Natural killer cell treated with Interleukin-12 subunit alpha and Interleukin-12 subunit beta and Interleukin-15 and Interleukin-18, amount 100 ng/mL, for 72 hours (primary cell): ENCODE data around the gene NUDT19. TPM values are rescaled to one million over a fixed set of nuclear protein-coding genes. Genes with fewer than 3 reads are reported as not detected.
A peak's percentile ranks its signal among the peaks of the same experiment; 100 is the strongest.

ENCODE experiments used
- ATAC-seq, 2 donors: fragments of 150-1000 bp; cut with Tn5 transposase in 1 of 2; sonication (Bioruptor Pico), chemical (Tn5 transposase) in 1 of 2; 2 replicates each; pipeline ENCODE4 v1.10.0; 2021
- DNase-seq: peaks from one replicate; pipeline ENCODE4 v3.0.0; 2022; ENCODE audit warnings: low spot score
- H3K27ac Mint-ChIP-seq, 2 donors: 1 replicate in 1 of 2; 2 replicates in 1 of 2; pipeline ENCODE4 v1.8.0; 2022; ENCODE audit warnings: mixed read lengths in 2 of 2, mild to moderate bottlenecking in 1 of 2, moderate library complexity in 1 of 2
- H3K27me3 Mint-ChIP-seq, 2 donors: 1 replicate in 1 of 2; 2 replicates in 1 of 2; pipeline ENCODE4 v1.8.0; 2022; ENCODE audit warnings: mixed read lengths in 2 of 2
- H3K36me3 Mint-ChIP-seq: one replicate; pipeline ENCODE4 v1.8.0; 2022; ENCODE audit warnings: mixed read lengths
- H3K4me1 Mint-ChIP-seq, 2 donors: 1 replicate in 1 of 2; 2 replicates in 1 of 2; pipeline ENCODE4 v1.8.0; 2022; ENCODE audit warnings: low read depth in 2 of 2, mixed read lengths in 2 of 2, mild to moderate bottlenecking in 1 of 2
- H3K4me3 Mint-ChIP-seq: one replicate; pipeline ENCODE4 v1.8.0; 2022; ENCODE audit warnings: mixed read lengths
- H3K9me3 Mint-ChIP-seq: 2 replicates; pipeline ENCODE4 v1.8.0; 2022; ENCODE audit warnings: mixed read lengths
- total RNA-seq, 2 donors: library from RNA; stranded (reverse); gene quantifications; one replicate each; pipeline ENCODE4 v1.2.3, GENCODE V29; 2022

NUDT19 gene
- total RNA-seq, 2 donors from 2014 or later = 19.6 to 21.7 TPM

DNA sequence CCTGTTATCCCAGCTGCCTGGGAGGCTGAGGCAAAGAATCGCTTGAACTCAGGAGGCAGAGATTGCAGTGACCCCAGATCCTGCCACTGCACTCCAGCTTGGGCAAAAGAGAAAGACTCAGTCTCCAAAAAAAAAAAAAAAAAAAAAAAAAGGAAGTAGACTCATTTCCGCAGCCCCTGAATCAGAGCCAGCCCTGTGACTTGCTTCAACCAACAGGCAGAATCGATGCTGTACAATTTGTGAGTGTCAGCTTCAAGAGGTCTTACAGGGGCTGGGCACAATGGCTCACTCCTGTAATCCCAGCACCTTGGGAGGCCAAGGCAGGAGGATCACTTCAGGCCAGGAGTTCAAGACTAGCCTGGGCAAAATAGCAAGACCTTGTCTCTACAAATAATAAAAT lies 29.4 kb upstream of the NUDT19 start:
- Mint-ChIP-seq H3K36me3 (no peaks in the 10 kb centered on the region), H3K27ac (no peak overlapping the region), H3K9me3 (no peaks in the 10 kb centered on the region), H3K27me3 (no peaks in the 10 kb centered on the region), H3K4me3 (no peak overlapping the region), H3K4me1 (peaks cover 3 to 4% of the 10 kb centered on the region in 2 donors)
- DNase-seq (no peak), ATAC-seq (peak in 1 of 2 donors; percentile 52)

DNA sequence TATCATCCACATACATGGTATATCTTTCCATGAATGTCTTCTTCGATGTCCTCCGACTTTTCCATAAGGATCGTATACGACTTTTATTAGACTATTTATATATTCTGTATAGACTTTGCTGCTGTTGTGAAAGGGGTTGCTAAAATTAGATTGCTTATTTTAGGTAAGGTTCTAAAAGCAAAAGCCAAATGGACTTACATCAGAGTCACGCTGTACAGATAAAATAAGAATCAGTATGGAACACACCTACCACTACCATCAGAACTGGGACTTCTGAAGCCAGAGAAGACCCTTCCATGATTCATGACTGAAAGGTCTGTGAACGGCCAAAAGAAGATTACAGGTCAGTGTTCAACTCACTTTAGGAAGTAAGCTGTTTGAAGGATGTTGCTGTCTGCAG lies 25.5 kb upstream of the NUDT19 start:
- H3K27ac Mint-ChIP-seq = no peak overlapping the region
- no peak overlapping the region for H3K4me3 Mint-ChIP-seq
- no peak for ATAC-seq
- H3K36me3 Mint-ChIP-seq = no peaks in the 10 kb centered on the region
- H3K9me3 Mint-ChIP-seq = no peaks in the 10 kb centered on the region
- no peaks in the 10 kb centered on the region for H3K27me3 Mint-ChIP-seq
- no peak for DNase-seq
- H3K4me1 Mint-ChIP-seq = peaks cover 17 to 20% of the 10 kb centered on the region in 2 donors

DNA sequence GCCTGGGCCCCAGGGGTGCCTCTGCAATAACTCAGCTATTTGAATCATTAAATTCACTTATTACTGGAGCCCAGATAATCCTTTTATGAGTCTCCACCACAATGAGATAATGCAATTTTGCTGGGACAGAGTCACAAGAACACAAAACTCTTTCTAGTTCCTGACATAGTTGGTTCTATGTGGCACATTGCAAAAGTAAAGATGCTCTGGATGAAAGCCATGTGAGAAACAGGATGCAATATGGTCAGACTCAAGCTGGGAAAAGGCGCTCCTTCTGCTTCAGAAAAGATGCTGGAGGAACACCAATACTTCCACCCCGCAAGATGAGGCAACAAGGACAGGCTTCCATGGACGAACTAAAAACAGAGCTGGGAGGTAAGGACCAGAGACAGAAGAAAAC lies 22.3 kb upstream of the NUDT19 start:
- no peak for ATAC-seq
- no peak overlapping the region for H3K27ac Mint-ChIP-seq

DNA sequence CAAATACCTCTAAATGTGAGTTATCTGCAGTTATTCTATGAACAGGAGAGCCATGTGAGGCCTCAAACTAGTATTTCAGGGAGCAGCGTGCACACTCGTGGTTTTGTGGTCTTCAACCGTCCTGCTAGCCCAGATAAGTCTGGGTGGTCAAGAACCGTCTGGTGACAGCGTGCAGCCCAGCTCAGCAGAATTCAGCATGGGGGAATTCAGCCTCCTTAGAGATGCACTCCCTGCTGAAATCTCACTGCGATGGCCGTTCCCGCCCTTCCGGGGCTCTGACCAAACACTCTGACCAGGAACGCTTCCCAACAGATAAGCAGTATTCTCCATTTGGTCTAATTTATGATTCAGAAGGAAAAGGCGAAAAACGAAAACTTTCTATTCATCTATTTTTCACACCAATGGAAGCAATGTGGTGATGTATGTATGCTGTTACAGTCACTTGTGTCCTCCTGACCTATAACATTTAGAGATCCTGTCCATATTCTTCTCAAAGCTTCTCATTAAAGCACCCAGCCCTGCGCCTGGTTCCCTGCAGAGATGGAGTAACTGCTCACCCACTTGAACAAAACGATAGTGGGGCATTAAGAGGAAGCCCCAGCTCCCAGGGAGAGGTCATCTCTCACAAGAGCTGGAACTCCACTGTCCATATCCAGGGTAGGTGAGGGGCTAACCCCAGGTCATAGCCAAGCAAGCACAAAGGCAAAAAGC lies 19.6 kb upstream of the NUDT19 start:
- Mint-ChIP-seq H3K4me1 (peaks cover 38 to 41% of the 10 kb centered on the region in 2 donors), H3K36me3 (no peaks in the 10 kb centered on the region), H3K4me3 (no peak overlapping the region), H3K27ac (no peak overlapping the region), H3K9me3 (no peaks in the 10 kb centered on the region), H3K27me3 (peaks cover 0 to under 1% of the 10 kb centered on the region in 2 donors)
- ATAC-seq = no peak
- DNase-seq = no peak

More for the DNA sequence above, 22.3 kb upstream of the NUDT19 start:
- DNase-seq = no peak
- peaks cover 37 to 40% of the 10 kb centered on the region in 2 donors for H3K4me1 Mint-ChIP-seq
- no peaks in the 10 kb centered on the region for H3K36me3 Mint-ChIP-seq
- H3K27me3 Mint-ChIP-seq = no peaks in the 10 kb centered on the region
- H3K4me3 Mint-ChIP-seq = no peak overlapping the region
- H3K9me3 Mint-ChIP-seq = no peaks in the 10 kb centered on the region

DNA sequence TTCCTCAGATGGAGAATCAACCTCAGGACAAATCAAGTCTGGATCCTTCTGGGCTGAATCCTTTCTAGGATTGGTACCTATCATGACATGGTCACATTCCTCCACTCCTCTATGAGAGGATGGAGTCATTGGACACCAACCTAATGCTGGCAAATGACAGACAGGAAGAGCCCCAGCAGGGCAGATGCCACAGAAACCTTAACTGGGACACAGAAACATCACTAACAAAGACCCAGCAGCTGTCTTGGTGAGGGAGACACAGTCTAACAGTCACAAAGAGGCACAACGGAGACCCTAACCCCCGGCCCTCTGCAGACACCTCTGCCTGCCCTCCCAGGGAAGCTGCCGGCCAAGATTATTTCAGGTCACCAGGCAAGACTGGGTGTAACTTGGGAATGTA lies 18.8 kb upstream of the NUDT19 start:
- Mint-ChIP-seq H3K4me3 (peak overlapping the region; percentile 30), H3K4me1 (peaks cover 41 to 43% of the 10 kb centered on the region in 2 donors), H3K27me3 (peaks cover 5 to 6% of the 10 kb centered on the region in 2 donors), H3K9me3 (no peaks in the 10 kb centered on the region), H3K36me3 (no peaks in the 10 kb centered on the region), H3K27ac (no peak overlapping the region)
- no peak for ATAC-seq
- no peak for DNase-seq

DNA sequence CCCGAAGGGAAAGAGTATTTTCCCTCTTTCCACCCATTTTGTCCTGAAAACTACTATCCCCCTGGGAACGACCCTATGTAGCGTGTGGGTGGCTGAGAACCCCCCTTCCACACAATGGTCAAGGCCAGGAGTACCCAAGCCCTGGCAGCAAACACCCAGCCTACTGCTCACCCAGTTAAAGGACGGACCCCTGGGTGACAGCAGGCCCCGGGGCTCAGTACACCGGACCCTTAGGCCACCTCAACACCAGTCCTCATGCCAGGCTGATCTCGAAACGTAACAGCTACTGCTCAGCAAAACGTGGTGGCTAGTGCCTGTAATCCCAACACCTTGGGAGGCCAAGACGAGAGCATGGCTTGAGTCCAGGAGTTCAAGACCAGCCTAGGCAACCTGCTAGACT lies 18.0 kb upstream of the NUDT19 start:
- Mint-ChIP-seq H3K27ac (peak overlapping the region; percentile 40 to 70), H3K36me3 (no peaks in the 10 kb centered on the region), H3K27me3 (peaks cover 5 to 6% of the 10 kb centered on the region in 2 donors), H3K4me3 (peak overlapping the region; percentile 96), H3K4me1 (peaks cover 41 to 43% of the 10 kb centered on the region in 2 donors), H3K9me3 (no peaks in the 10 kb centered on the region)
- ATAC-seq (no peak), DNase-seq (no peak)

DNA sequence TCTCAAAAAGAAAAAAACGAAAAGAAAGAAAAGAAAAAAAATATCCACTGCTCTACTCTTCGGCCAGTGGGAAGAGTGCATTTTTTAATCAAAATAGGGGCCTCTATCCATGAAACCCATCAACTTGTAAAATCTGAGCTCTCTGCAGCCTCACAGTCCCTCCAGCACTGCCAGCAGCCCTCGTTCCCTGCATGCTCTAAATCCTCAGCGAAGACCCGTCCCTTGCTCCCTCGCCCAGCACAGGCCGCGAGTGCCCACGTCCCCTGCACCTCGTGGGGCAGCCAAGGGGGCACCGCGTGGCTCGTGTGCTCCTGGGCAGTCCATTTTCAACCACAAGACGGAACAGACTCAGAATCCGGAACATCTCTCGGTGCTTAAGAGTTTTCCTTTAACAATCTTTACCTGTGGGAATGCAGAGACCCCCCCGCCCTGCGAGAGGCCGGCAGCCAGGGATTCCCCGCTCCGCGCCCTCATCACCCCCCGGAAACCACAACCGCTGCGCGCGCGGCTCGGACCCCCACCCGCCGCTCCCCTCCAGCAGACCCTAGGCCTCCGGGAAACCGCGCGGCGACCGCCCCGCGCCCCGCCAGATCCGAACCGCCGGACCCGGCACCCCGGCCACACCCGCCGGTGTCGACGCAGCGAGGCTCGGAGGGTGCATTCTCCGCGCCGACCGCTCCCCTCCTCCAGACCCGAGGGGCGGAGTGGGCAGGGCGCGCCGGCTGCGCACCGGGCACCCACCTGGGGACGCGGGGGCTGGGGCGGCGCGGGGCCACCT lies 17.3 kb upstream of the NUDT19 start:
- peak overlapping the region; percentile 70 to 78 for H3K27ac Mint-ChIP-seq
- H3K4me1 Mint-ChIP-seq = peaks cover 35 to 37% of the 10 kb centered on the region in 2 donors
- H3K36me3 Mint-ChIP-seq = no peaks in the 10 kb centered on the region
- peak overlapping the region; percentile 96 for H3K4me3 Mint-ChIP-seq
- no peaks in the 10 kb centered on the region for H3K9me3 Mint-ChIP-seq
- DNase-seq = peak; percentile 69
- H3K27me3 Mint-ChIP-seq = peaks cover 5 to 6% of the 10 kb centered on the region in 2 donors
- no peak for ATAC-seq

DNA sequence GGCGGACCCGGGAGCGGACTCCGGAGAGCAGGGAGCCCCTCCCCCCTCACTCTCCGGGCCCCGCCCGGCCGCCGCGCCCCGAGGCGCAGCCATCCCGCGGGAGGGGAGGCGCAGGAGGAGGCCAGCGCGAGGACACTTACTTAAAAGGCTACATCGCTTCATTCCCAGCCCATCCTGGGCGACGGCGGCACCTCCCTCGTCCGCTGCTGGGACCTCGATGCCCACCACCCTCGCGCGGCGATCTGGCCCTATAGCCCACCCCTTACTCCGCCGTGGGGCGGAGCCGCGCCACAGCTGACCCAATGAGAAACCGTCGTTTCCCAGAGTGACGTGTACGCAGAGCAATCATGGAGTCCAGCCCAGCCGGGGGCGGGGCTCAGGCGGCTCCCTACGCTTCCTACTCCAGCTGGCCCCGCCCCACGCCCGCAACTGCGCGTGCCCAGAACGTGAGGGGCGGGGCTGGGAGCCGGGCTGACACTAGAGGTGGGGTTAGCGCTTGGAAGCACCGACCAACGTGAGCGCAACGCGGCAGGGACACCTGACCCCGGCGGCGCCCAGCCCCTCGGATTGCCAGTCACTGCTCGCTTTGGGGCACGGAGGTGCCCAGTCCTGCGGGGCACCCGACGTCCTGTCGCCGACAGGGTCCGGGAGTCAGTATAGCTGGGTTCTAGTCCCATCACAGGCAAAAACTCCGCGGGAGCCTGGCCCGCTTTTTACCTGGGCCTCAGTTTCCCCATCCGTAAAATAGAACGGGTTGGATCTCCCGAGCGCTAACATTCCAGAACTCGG lies 16.5 kb upstream of the NUDT19 start, which contains the start of gene ANKRD27:
TSS of gene ANKRD27 (minus strand) at position 250 of the 789 bp plus-strand sequence. CDS start 16,165 bp downstream, outside the sequence.
- H3K4me3 Mint-ChIP-seq = peak within 1 kb of the TSS; percentile 96
- H3K27me3 Mint-ChIP-seq = peaks cover 5 to 6% of the 10 kb centered on the region in 2 donors
- no peaks in the 10 kb centered on the region for H3K36me3 Mint-ChIP-seq
- DNase-seq = peak; percentile 99
- H3K27ac Mint-ChIP-seq = peak within 1 kb of the TSS; percentile 70 to 78
- ATAC-seq = peak; percentile 98
- H3K4me1 Mint-ChIP-seq = peaks cover 27 to 30% of the 10 kb centered on the region in 2 donors
- no peaks in the 10 kb centered on the region for H3K9me3 Mint-ChIP-seq

DNA sequence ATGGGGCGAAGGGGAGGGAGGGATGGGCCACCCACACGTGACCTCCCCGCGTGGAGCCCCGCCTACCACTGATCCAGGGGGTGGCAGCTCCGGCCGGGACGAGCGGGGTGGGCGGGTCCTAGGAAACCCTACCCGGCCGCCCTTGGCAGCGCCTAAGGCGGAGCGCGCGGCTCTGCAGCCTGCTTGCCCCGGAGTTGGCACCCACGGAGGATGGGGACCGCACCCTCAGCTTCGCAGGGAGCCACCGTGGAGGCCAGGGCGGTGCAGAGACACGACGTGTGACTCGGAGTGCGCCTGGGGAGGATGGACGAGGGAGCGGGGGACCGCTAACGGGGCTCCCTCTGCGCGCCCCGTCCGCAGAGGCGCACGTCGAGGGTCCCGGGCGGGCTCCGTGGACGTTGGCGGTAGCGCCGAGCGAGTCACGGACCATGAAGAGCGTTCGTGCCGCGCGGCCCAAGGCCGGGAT lies 15.9 kb upstream of the NUDT19 start, which contains the start of gene RGS9BP:
TSS of gene RGS9BP (plus strand) at position 129 of the 466 bp plus-strand sequence. CDS start 416 bp downstream, outside the sequence.
- peak; percentile 63 to 73 for ATAC-seq
- H3K4me1 Mint-ChIP-seq = peaks cover 26 to 28% of the 10 kb centered on the region in 2 donors

DNA sequence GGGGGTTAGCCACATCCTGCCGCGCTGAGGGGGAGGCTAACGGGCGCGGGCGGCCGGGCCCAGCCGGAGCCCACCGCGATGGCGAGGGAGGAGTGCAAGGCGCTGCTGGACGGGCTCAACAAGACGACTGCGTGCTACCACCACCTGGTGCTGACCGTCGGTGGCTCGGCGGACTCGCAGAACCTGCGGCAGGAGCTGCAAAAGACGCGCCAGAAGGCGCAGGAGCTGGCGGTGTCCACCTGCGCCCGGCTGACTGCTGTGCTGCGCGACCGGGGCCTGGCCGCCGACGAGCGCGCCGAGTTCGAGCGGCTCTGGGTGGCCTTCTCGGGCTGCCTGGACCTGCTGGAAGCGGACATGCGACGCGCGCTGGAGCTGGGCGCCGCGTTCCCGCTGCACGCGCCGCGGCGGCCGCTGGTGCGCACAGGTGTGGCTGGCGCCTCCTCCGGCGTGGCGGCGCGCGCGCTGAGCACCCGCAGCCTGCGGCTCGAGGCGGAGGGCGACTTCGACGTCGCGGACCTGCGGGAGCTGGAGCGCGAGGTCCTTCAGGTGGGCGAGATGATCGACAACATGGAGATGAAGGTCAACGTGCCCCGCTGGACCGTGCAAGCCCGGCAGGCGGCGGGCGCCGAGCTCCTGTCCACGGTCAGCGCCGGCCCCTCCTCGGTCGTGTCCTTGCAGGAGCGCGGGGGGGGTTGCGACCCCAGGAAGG lies 15.3 kb upstream of the NUDT19 start:
- H3K9me3 Mint-ChIP-seq = no peaks in the 10 kb centered on the region
- H3K27me3 Mint-ChIP-seq = peaks cover 5 to 6% of the 10 kb centered on the region in 2 donors
- DNase-seq (no peak), ATAC-seq (no peak)
- H3K27ac Mint-ChIP-seq = no peak overlapping the region
- H3K4me1 Mint-ChIP-seq = peaks cover 26 to 28% of the 10 kb centered on the region in 2 donors
- peak overlapping the region; percentile 82 for H3K4me3 Mint-ChIP-seq
- H3K36me3 Mint-ChIP-seq = no peaks in the 10 kb centered on the region

More for the DNA sequence above, 15.9 kb upstream of the NUDT19 start, which contains the start of gene RGS9BP:
- no peaks in the 10 kb centered on the region for H3K9me3 Mint-ChIP-seq
- DNase-seq = peak; percentile 82
- peak within 1 kb of the TSS; percentile 82 for H3K4me3 Mint-ChIP-seq
- peak within 1 kb of the TSS; percentile 42 to 78 for H3K27ac Mint-ChIP-seq
- peaks cover 5 to 6% of the 10 kb centered on the region in 2 donors for H3K27me3 Mint-ChIP-seq
- H3K36me3 Mint-ChIP-seq = no peaks in the 10 kb centered on the region

DNA sequence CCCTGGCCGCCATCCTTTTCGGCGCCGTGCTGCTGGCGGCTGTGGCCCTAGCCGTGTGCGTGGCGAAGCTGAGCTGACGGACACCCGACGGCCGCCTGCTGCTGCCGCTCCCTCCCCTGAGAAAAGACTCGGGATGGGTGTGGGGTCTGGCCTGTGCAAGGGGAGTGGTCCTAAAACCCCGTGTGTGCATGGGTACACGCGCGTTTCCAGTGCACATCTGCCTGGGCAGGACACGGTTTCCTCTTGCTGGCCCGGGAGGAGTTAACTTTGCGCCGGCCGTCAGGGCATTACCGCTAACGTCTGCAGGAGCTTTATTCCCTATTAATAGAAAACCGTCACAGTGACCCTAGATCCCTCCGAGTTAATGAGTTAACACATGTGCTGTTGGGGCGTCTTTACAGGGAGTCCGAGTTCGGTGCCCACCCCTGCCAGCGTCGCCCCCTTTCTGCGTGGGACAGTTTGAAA lies 14.7 kb upstream of the NUDT19 start:
- no peaks in the 10 kb centered on the region for H3K9me3 Mint-ChIP-seq
- peak overlapping the region; percentile 48 for H3K4me3 Mint-ChIP-seq
- ATAC-seq (no peak), DNase-seq (no peak)
- H3K27me3 Mint-ChIP-seq = peaks cover 5 to 6% of the 10 kb centered on the region in 2 donors
- H3K36me3 Mint-ChIP-seq = no peaks in the 10 kb centered on the region
- H3K4me1 Mint-ChIP-seq = peaks cover 25% of the 10 kb centered on the region in 2 donors
- no peak overlapping the region for H3K27ac Mint-ChIP-seq

DNA sequence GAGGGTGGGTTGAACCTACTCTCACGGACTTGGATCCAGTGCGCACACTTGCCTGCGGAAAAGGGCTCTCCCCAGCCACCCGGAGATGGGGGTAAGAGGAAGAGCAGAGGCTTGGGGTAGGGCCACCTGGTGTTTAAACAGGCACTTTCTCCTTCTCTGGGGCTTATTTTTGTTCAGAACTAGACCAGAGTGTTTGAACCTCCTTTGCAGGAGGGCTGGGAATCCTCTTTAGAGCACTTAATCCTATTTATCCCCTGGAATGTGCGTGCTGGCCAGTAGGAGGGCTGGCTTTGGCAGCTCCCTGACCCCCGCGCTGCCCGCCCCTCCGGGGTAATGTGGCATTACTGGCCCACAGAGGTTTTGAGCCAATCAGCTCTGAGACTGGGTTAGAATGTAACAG lies 14.0 kb upstream of the NUDT19 start:
- DNase-seq = no peak
- Mint-ChIP-seq H3K36me3 (no peaks in the 10 kb centered on the region), H3K27ac (no peak overlapping the region), H3K27me3 (peaks cover 6 to 9% of the 10 kb centered on the region in 2 donors), H3K9me3 (no peaks in the 10 kb centered on the region), H3K4me3 (no peak overlapping the region), H3K4me1 (peaks cover 18 to 20% of the 10 kb centered on the region in 2 donors)
- no peak for ATAC-seq
